GM19043 (cell line): ENCODE data around the gene DOP1B.
"Not testable (repeated sequence)": the region's sequence is repeated elsewhere in the genome, so short reads cannot be mapped to it uniquely, and the experiment has no call there.

Experiments
- ATAC-seq: cut with Tn5 transposase; IDR thresholded peaks from one replicate; pipeline ENCODE4 v1.9.1; 2021; ENCODE audit warnings: low read depth; ENCODE audit not compliant: unreplicated experiment

Gene DOP1B

GRCh38 chr21:36156815-36157670 lies at the start of gene DOP1B:
TSS of gene DOP1B (plus strand) at chr21:36156824. CDS start at chr21:36164734, 7,910 bp downstream.
- peak; percentile 3 for ATAC-seq

DNA sequence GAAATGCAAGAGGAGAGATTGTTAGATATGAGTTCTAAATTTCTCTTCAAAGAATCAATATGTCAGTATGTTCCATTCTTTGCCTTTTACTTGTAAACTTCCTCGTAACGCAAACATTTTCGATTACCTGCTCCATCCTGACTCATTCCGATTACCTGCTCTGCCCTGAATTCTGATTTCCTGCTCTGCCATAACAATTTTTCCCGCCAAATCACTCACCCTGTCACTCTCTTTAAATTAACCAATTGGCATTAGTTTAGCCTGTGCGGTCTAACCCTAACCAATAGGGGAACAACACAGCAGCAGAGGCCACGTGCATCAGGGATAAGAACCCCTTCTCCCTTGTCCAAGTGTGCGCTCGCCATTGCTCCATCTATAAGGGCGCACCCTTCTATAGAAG lies 46.8 kb upstream of the DOP1B start:
- ATAC-seq = no peak

DNA sequence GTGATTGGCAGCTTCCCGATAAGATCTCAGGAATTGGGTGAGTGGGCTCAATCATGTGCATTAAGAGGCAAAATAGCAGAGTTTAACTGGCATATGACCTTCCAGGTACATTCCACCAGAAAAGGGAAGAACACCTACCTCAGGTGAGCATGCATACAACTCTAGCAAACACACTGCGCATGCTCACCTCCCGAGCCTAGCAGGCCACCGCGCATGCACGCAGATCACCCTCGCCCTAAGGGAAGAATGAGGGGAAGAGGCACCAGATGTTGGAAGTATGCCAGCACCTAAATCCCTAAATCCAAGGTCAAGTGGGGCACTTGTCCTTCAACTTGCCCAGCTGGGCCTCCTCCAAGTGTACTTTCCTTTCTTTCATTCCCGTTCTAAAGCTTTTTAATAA lies 45.4 kb upstream of the DOP1B start:
- no peak for ATAC-seq

GRCh38 chr21:36113647-36114428 lies 42.8 kb upstream of the DOP1B start:
- no peak for ATAC-seq

DNA sequence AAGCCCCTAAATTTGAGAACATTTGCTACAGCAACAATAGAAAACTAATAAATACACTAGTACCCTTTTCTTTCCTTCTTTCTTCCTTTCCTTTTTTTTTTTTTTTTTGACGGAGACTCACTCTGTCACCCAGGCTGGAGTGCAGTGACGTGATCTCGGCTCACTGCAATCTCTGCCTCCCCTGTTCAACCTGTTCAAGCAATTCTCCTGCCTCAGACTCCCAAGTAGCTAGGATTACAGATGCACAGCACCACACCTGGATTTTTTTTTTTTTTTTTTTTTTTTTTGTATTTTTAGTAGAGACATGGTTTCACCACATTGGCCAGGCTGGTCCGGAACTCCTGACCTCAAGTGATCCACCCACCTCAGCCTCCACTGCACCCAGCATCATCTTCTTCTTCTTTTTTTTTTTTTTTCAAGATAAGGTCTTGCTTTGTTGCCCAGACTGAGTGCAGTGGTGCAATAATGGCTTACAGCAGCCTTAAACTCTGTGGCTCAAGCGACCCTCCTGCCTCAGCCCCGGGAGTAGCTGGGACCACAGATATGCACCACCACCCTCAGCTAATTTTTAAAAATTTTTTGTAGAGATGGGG lies 41.4 kb upstream of the DOP1B start:
- no peak for ATAC-seq

GRCh38 chr21:36117286-36117741 lies 39.3 kb upstream of the DOP1B start:
- no peak for ATAC-seq

DNA sequence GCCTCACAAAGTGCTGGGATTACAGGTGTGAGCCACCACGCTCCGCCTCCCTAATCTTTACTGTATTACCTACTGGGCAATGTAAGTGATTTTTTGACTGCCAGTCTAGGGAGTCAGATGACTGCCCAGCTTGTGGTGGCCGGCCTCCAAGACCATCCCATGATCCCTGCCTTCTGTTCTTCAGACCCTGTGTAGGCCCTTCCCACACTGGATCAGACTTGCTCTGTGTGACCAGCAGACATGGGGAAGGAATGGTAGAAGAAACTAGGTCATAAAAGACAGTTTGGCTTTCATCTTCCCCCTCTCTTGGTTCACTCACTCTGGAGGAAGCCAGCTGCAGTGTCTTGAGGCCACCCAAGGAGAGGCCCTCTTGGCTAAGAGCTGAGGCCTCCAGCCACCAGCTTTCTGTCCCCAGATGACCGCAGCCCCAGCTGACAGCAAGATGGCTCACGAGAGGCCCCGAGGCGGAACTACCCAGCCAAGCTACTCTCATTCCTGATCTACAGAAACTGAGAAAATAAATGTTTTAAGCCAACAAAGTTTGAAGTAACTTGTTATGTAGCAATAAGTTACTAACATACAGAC lies 36.2 kb upstream of the DOP1B start:
- no peak for ATAC-seq

DNA sequence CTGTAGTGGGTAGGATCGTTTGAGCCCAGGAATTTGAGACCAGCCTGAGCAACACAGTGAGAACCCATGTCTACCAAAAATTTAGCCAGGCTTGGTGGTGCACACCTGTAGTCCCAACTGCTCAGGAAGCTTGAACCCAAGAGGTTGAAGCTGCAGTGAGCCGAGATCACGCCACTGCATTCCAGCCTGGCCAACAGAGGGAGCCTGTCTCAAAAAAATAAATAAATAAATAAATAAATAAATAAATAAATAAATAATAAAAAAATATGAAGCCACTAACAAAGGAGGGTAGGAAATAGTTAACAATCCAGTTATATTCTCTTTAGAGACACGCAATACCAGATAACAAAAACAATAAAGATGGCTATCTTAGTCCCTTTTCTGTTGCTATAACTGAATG lies 33.6 kb upstream of the DOP1B start:
- ATAC-seq = no peak

DNA sequence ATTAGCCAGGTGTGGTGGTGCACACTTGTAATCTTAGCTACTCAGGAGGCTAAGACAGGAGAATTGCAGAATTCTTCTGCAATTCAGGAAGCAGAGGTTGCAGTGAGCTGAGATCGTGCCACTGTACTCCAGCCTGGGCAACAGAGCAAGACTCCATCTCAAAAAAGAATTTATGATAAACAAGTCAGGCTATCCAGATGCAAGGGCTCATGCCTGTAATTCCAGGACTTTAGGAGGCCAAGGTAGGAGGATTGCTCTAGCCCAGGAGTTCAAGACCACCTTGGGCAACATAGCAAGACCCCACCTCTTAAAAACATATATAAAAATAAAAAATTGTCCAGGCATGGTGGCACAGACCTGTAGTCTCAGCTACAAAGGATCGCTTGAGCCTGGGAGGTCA lies 32.2 kb upstream of the DOP1B start:
- ATAC-seq = no peak

DNA sequence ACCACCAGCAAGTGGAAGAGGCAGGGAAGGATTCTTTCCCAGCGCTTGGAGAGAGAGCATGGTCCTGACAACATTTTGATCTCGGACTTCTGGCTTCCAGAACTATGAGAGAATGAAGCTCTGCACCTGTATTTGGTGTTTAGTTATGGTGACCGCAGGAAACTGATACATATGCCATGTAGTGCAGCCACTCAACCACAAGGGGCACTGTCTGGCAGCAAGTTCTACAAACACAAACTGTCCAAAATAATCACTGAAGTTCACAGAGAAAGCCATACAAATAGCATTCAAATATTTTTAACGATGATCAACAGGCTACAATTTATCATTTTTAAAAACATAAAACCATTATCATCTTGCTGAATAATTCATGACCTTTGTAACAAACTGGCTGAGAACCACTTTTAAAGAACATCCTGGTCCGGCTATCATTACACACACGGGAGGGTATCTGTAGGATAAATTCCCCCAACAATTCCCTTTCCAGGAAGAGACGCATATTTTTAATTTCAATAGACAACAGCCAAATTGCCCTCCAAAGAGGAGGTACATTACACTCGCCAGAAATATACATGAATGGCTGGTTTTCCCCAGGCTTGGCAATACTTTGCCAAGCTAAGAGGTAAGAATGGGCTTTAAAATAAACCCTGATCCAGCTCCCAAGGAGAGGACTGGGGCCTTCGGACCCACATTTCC lies 31.0 kb upstream of the DOP1B start:
- no peak for ATAC-seq

DNA sequence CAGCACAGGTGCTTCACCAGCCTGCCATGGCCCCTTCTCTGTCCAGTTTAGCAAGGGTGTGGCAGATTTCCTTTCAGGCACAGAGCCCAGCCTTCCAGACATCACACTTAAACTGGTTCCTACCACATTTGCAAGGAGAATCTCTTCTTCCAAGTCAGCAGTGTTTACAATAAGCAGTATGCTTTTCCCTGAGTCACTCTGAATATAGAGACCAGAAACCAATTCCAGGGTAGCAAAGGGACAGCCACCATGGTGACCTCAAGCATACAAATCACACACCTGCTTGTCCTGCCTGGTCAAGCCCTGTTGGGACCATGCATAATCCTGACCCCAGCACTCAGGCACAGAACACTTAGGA lies 30.4 kb upstream of the DOP1B start:
- ATAC-seq = no peak

- ATAC-seq = no peak
These were observed 30.0 kb upstream of the DOP1B start for GRCh38 chr21:36126621-36127110.

DNA sequence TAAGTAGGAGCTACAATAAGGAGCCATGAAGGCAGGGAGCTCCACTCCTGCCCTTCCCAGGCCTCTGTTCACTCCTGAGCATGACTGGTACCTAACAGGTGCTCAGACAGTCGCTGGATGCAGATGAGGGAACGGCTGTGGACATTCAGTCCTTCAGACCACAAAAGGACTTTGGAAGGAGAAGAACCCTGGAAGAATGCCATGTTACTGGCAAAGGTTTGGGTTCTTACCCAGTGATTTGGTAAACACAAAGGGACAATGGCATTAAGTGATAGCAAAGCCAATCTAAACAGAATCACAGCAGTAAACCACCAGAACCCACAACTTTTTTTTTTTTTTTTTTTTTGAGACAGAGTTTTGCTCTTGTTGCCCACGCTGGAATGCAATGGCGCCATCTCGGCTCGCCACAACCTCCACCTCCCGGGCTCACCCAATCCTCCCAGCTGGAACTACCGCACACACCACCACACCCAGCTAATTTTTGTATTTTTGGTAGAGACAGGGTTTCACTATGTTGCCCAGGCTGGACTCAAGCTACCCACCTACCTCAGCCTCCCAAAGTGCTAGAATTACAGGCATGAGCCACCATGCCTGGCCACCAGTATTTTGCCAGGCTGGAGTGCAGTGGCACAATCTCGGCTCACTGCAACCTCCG lies 29.2 kb upstream of the DOP1B start:
- ATAC-seq = no peak

DNA sequence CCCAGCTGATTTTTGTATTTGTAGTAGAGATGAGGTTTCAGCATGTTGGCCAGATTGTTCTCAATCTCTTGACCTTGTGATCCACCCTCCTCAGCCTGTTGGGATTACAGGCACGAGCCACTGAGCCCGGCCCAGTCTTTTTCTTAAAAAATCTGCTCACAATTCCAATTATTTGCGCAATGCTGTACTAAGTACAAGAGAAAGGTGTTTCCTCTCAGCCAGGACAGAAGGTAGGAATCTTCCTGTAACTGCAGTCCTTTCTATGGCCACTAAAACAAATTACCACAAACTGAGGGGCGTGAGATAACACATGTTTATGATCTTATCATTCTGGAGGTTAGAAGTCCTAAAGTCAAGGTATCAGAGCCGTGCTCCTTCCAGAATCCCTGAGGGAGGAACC lies 28.6 kb upstream of the DOP1B start:
- no peak for ATAC-seq

DNA sequence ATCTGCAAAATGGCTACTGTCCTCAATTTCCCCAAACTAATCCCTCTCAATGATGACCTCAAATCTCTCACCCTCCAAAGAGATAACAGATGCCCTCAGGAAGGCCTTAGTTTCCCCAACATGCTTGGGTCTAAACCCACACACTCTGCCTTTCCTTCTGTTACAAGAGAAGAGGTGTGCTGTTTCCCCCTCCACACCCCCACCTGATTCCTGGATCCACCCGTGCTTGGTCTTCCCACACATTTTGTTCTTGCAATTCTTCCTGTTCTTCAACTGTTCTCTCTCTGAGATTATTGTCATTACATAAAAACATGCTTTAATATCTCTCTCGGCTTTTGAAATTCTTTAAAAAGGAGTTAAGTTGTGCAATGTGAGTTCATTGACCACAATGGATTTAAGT lies 27.4 kb upstream of the DOP1B start:
- ATAC-seq = no peak

DNA sequence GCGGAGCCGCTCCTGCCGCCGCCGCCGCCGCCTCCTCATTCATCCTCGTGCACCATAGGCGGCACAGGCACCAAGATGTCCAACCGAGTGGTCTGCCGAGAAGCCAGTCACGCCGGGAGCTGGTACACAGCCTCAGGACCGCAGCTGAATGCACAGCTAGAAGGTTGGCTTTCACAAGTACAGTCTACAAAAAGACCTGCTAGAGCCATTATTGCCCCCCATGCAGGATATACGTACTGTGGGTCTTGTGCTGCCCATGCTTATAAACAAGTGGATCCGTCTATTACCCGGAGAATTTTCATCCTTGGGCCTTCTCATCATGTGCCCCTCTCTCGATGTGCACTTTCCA lies 26.2 kb upstream of the DOP1B start:
- ATAC-seq = not testable (repeated sequence)

DNA sequence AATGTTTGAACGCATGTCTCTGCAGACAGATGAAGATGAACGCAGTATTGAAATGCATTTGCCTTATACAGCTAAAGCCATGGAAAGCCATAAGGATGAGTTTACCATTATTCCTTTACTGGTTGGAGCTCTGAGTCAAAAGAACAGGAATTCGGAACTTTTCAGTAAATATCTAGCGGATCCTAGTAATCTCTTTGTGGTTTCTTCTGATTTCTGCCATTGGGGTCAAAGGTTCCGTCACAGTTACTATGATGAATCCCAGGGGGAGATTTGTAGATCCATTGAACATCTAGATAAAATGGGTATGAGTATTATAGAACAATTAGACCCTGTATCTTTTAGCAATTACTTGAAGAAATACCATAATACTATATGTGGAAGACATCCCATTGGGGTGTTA lies 25.8 kb upstream of the DOP1B start:
- ATAC-seq = not testable (repeated sequence)

GRCh38 chr21:36132696-36133095 lies 23.9 kb upstream of the DOP1B start:
- no peak for ATAC-seq

DNA sequence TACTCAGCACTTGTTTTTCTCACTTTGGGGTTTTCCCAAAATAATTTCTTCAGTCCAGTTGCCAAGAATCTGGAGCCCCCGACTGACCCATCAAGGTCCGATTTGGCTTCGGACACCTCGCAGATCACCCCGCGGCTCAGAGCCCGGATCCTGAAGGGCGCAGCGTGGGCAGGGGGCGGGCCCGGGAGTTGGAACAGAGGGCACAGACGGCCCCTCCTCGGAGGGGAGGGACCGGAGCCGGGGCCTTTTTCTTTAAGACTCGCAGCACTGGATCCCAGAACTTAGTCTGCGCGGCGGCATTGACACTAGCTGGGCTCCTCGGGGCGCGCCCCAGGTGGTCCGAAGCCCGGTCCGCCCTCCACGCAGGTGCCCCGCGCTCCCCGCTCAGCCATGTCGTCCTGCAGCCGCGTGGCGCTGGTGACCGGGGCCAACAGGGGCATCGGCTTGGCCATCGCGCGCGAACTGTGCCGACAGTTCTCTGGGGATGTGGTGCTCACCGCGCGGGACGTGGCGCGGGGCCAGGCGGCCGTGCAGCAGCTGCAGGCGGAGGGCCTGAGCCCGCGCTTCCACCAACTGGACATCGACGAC lies 21.7 kb upstream of the DOP1B start, which contains the start of gene CBR3:
CBR3 (plus strand) TSS at position 277 of the 588 bp plus-strand sequence; CDS start at position 391, 114 bp downstream.
- no peak for ATAC-seq
